Common myeloid progenitor, CD34-positive (primary cell): ENCODE results near the gene HMGA1.

Experiments used
- CTCF ChIA-PET: fragments of 350-600 bp; sonication (Branson Sonifier 250); formaldehyde crosslinking; loops from one replicate; lab custom pipeline; 2021; ENCODE audit warnings: antibody characterized with exemption; lab: Charles Lee
- POLR2A ChIA-PET: fragments of 350-600 bp; sonication (Branson Sonifier 250); formaldehyde crosslinking; loops from one replicate; lab custom pipeline; 2021; ENCODE audit warnings: antibody characterized with exemption; lab: Charles Lee
- DNase-seq, 3 donors: peaks; one replicate each; pipeline versions ENCODE4 v3.0.0 to v3.0.0-alpha.2; 2013
- H3K27ac ChIP-seq, 2 experiments: 1 replicate in 1 of 2; 2 replicates in 1 of 2; pipeline ENCODE4 v1.7.0; 2013; ENCODE audit warnings: inconsistent platforms in 2 of 2, low read length in 2 of 2, mild to moderate bottlenecking in 2 of 2, low read depth in 1 of 2, moderate library complexity in 1 of 2; ENCODE audit not compliant: severe bottlenecking in 2 of 2, insufficient read depth in 1 of 2, poor library complexity in 1 of 2
- H3K27me3 ChIP-seq, 5 experiments: replicated peaks in 2 of 5; 1 replicate in 3 of 5; 2 replicates in 2 of 5; pipeline versions ENCODE4 v1.6.1 to v1.7.0; 2013; ENCODE audit warnings: low read length in 4 of 5, mild to moderate bottlenecking in 2 of 5, moderate library complexity in 2 of 5, inconsistent platforms in 1 of 5; ENCODE audit not compliant: insufficient read depth in 5 of 5, control insufficient read depth in 4 of 5
- H3K36me3 ChIP-seq, 4 experiments: 1 replicate in 2 of 4; 2 replicates in 2 of 4; pipeline versions ENCODE4 v1.6.1 to v1.7.0; 2013; ENCODE audit warnings: low read length in 3 of 4, control low read depth in 1 of 4, mild to moderate bottlenecking in 1 of 4; ENCODE audit not compliant: control insufficient read depth in 4 of 4, insufficient read depth in 4 of 4
- H3K4me1 ChIP-seq, 4 experiments: 1 replicate in 3 of 4; 2 replicates in 1 of 4; pipeline versions ENCODE4 v1.6.1 to v1.7.1; 2013; ENCODE audit warnings: low read length in 3 of 4, mild to moderate bottlenecking in 3 of 4, control low read depth in 1 of 4, inconsistent platforms in 1 of 4, moderate library complexity in 1 of 4; ENCODE audit not compliant: control insufficient read depth in 4 of 4, insufficient read depth in 4 of 4; ENCODE audit errors: control extremely low read depth in 1 of 4
- H3K4me3 ChIP-seq, 7 experiments: 1 replicate in 4 of 7; 2 replicates in 3 of 7; pipeline versions ENCODE4 v1.5.1 to v1.7.0; 2013; ENCODE audit warnings: mild to moderate bottlenecking in 7 of 7, low read length in 6 of 7, moderate library complexity in 6 of 7, inconsistent platforms in 2 of 7, low read depth in 2 of 7, control low read depth in 1 of 7; ENCODE audit not compliant: insufficient read depth in 4 of 7, control insufficient read depth in 1 of 7; ENCODE audit errors: extremely low read depth in 1 of 7
- H3K9me3 ChIP-seq, 5 experiments: 1 replicate in 4 of 5; 2 replicates in 1 of 5; pipeline versions ENCODE4 v1.6.1 to v1.7.1; 2013; ENCODE audit warnings: low read length in 4 of 5, mild to moderate bottlenecking in 2 of 5, inconsistent platforms in 1 of 5, low read depth in 1 of 5, moderate library complexity in 1 of 5; ENCODE audit not compliant: control insufficient read depth in 4 of 5, insufficient read depth in 2 of 5; ENCODE audit errors: control extremely low read depth in 1 of 5
- WGBS: methylation state at CpG from one replicate; pipeline ENCODE4 v1.1.5; 2013; ENCODE audit not compliant: insufficient coverage; 5-methylcytosine and 5-hydroxymethylcytosine counted together

HMGA1 gene

DNA sequence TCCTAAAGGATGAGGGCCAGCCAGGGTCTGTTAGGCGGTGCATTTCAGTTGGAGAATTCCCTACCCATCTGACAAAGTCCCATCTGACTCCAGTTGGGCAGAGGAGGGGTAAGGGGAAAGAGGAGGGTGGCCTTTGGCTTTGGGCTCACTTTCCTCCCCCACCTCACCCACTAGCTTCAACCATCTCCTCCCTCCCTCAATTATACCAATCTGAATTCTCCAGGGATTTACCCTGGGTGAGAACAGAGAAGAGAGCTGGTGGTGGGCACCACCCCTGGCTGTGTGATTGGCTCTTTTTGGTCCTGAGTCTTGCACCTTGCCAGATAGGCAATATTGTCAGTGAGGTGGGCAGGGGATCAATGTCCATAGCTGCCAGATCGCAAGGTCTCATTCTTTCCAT is 3.2 kb downstream of the HMGA1 start:
- no peak overlapping the region for H3K4me3 ChIP-seq
- H3K27me3 ChIP-seq = no peaks in the 10 kb centered on the region
- POLR2A ChIA-PET = no interaction called here
- H3K36me3 ChIP-seq = peaks cover 0 to 53% (median 34%) of the 10 kb centered on the region in 4 experiments
- CTCF ChIA-PET = interaction anchor here (0.7 to 0.8 kb wide), 2 partner anchors 175 to 177 kb away, joined by 3 to 4 read pairs; no protein-coding TSS in a partner anchor
- DNase-seq = no peak
- H3K27ac ChIP-seq = peak overlapping the region in 1 of 2 experiments; percentile 64
- 90% methylated on average over 1 of the region's 2 CpGs for whole genome bisulfite sequencing
- no peaks in the 10 kb centered on the region for H3K9me3 ChIP-seq
- peaks cover 2 to 75% (median 63%) of the 10 kb centered on the region in 4 experiments for H3K4me1 ChIP-seq

DNA sequence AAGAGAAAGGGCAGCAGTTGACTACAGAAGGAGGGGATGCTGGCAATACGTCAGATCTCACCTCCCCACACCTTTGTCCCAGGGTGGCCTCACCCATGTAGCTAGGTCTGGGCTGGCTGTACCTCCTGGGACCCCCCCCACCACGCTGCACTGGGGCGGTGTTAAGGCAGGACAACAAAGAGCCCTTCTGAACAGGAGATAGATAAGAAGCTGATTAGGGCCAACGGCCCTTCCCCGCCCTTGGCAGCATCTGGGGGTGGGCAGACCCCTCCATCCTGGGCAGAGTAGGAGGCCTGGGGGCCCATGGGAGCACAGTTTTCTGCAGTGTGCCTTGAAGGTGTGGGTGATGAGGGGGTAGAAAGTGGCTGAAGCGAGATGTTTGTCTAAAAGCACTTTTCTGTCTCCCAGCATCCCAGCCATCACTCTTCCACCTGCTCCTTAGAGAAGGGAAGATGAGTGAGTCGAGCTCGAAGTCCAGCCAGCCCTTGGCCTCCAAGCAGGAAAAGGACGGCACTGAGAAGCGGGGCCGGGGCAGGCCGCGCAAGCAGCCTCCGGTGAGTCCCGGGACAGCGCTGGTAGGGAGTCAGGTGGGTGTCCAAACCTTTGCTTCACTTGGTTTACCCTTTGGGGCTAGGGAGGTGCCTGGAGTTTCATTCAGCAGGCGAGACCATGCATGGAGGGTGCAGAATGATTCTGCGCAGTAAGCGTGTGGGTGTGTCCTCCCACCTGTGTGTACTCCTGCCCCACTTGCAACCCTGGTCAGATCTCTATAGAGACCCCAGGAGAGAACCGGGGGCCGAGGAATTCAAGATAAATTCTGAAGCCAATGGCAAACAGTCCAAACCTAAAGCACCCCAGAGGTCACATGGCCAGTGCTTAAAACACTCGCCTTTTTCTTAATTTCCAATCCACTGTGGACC is 3.9 kb downstream of the HMGA1 start:
- Histone ChIP-seq H3K9me3 (no peaks in the 10 kb centered on the region), H3K27ac (peak overlapping the region in 1 of 2 experiments; percentile 64), H3K4me3 (no peak overlapping the region), H3K4me1 (peaks cover 2 to 74% (median 61%) of the 10 kb centered on the region in 4 experiments), H3K27me3 (no peaks in the 10 kb centered on the region), H3K36me3 (peaks cover 0 to 53% (median 36%) of the 10 kb centered on the region in 4 experiments)
- 93% methylated on average over 17 of the region's 22 CpGs for WGBS
- CTCF ChIA-PET = interaction anchor here (0.6 to 1.4 kb wide), 5 partner anchors 45 to 176 kb away, joined by 3 to 4 read pairs (median 3); no protein-coding TSS in a partner anchor
- no peak for DNase-seq
- POLR2A ChIA-PET = no interaction called here

DNA sequence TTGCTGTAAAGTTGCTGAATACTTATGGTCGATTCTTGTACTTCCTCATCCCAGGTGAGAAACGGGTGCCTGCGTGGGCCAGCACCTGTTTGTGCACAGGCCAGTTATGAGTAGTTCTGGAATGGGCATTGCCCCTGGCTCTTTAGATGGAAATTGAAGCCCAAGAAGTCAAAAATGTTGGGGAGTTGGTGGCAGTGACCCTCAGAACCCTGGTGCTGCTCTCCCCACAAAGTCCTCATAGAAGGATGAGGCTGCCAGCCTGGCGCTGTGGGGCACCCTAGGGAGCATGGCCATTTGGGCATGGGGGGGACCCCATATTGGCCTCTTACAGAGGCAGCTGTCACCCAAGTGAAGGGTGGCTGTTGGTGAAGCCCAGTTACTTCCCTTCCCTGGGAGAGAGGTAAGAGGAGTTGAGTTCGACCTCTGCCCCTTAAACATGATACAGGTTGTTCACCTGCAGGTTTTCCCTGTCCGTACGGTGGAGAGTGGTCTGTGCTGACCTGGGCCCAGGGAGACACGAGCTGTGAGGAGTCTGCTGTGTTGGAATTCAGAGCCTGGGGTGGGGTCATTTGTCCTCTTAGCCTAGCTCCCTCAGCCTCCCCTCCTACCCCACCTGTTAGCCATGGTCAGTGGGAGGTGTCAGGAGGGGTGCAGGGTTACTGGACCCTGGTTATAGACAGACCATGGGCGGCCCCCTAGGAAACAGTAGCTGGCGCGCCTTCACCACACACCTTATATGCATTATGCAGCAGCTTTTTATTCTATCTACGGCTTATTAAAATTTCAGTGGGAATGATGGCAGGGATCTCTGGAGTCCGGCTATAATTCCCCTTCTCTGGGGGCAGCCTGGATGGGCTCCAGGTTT is 4.9 kb downstream of the HMGA1 start:
- Histone ChIP-seq H3K36me3 (peaks cover 0 to 57% (median 37%) of the 10 kb centered on the region in 4 experiments), H3K27me3 (no peaks in the 10 kb centered on the region), H3K4me1 (peaks cover 2 to 67% (median 54%) of the 10 kb centered on the region in 4 experiments), H3K27ac (peak overlapping the region in 1 of 2 experiments; percentile 76), H3K9me3 (no peaks in the 10 kb centered on the region), H3K4me3 (no peak overlapping the region)
- no peak for DNase-seq
- WGBS = 97% methylated on average over 6 of the region's 13 CpGs
- POLR2A ChIA-PET = no interaction called here
- CTCF ChIA-PET = interaction anchor here (0.6 to 4.5 kb wide), 6 partner anchors 15 to 174 kb away, joined by 3 to 25 read pairs (median 4); no protein-coding TSS in a partner anchor

DNA sequence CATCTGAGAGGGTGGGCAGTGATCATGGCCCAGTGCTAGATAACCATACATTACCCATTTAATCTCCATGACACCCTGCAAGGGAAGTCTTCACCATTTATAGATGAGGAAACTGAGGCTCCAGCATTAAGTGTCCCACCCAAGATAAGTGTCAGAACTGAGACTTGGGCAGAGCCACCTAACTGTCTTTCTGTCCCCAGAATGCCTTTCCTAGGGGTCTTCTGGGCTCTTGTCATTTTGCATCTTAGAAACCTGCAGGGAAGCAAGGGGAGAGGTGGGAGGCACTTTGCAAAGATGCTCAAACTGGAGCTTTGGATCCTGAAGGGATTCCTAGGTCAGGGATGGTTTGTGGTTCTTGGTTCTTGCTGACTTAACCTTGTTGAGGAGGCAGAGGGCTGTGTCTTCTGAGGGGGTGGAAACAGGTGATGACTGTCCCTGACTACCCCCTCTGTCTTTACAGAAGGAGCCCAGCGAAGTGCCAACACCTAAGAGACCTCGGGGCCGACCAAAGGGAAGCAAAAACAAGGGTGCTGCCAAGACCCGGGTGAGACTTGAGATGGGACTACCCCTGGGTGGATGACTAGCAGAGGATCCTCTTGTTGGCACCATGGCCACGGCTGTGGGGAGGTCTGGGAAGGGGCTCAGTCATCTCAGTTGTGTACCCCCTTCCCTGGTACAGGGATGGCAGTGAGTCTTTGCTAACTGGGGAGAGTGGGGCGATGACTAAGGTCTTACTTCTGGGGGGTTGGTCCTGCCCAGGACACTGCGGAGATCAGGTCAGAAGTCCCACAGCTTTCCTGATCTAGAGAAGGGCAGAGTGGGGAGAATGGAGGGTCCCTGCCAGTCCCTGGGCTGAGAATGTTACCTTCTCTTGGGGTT is 5.8 kb downstream of the HMGA1 start:
- Histone ChIP-seq H3K4me1 (peaks cover 2 to 70% (median 56%) of the 10 kb centered on the region in 4 experiments), H3K4me3 (peak overlapping the region in 2 of 7 experiments; percentile 0 to 22), H3K36me3 (peaks cover 0 to 62% (median 37%) of the 10 kb centered on the region in 4 experiments), H3K27ac (peak overlapping the region in 1 of 2 experiments; percentile 76), H3K9me3 (no peaks in the 10 kb centered on the region), H3K27me3 (no peaks in the 10 kb centered on the region)
- 92% methylated on average over 7 of the region's 7 CpGs for WGBS
- POLR2A ChIA-PET = no interaction called here
- CTCF ChIA-PET = interaction anchor here (0.6 to 4.5 kb wide), 4 partner anchors 16 to 173 kb away, joined by 3 to 25 read pairs (median 5); no protein-coding TSS in a partner anchor
- DNase-seq = no peak

DNA sequence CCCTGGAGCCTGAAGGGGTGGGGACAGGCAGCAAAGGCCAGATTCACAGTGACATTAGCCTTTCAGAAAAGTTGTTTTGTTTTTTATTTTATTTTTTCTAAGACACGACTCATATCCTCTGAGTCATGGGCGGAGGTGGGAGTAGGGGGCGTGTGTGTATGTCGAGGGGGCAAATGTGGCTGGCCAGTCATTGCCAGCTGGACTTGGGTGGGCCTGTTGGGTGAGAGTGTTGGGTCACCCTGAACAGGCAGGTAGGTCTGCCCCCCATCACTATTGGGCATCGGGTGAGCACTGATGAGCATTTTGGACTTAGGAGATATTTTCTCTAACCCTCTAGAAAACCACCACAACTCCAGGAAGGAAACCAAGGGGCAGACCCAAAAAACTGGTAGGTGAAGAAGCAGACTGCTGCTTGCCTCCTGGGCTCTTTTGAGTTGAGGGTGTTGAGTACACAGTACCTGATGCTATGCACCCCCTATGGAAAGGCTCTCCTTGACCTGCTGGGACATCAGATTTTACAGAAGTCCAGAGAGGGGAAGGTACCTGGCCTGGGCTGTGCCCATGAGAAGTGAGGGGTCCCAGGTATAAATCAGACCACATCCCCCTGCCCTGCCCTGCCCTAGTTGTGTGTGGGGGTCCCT is 6.6 kb downstream of the HMGA1 start:
- H3K4me1 ChIP-seq = peaks cover 7 to 77% (median 59%) of the 10 kb centered on the region in 4 experiments
- CTCF ChIA-PET = interaction anchor here (1.1 to 4.5 kb wide), 7 partner anchors 11 to 178 kb away, joined by 3 to 25 read pairs (median 5); no protein-coding TSS in a partner anchor
- 39% methylated on average over 4 of the region's 5 CpGs for whole genome bisulfite sequencing
- no peaks in the 10 kb centered on the region for H3K27me3 ChIP-seq
- peak in 2 of 3 donors; percentile 40 to 63 for DNase-seq
- peak overlapping the region in 2 of 7 experiments; percentile 22 to 23 for H3K4me3 ChIP-seq
- H3K9me3 ChIP-seq = no peaks in the 10 kb centered on the region
- POLR2A ChIA-PET = interaction anchor here (1.8 kb wide), 1 partner anchor 19 kb away, joined by 6 read pairs; no protein-coding TSS in a partner anchor
- H3K36me3 ChIP-seq = peaks cover 0 to 62% (median 37%) of the 10 kb centered on the region in 4 experiments
- H3K27ac ChIP-seq = peak overlapping the region in 1 of 2 experiments; percentile 76
